ENCODE results near the gene MAS1L.

- TF ChIP-seq GATA2 (IDR thresholded peaks at IDR 0.05; ENCODE audit: low read depth, low read length) (no peak), GATA3 (IDR thresholded peaks at IDR 0.05; ENCODE audit: low read depth, low read length) (no peak)
Observed at GRCh38 chr6:29466241-29466640, 21.5 kb downstream of the MAS1L start.
